ENCODE data around the gene NKX2-2. TPM values are rescaled to one million over a fixed set of nuclear protein-coding genes. Genes with fewer than 3 reads are reported as not detected.
A peak's percentile ranks its signal among the peaks of the same experiment; 100 is the strongest.

Gene NKX2-2
- total RNA-seq, 2 experiments from 2014 or later: not detected

GRCh38 chr20:21505810-21506530, 7.9 kb downstream of the NKX2-2 start:
- DNase-seq: peak; percentile 78
- Mint-ChIP-seq H3K9me3 (no peaks in the 10 kb centered on the region), H3K27me3 (peaks cover 53% of the 10 kb centered on the region), H3K27ac (no peak overlapping the region), H3K4me3 (peak overlapping the region; percentile 62), H3K4me1 (ENCODE audit: low read depth) (peaks cover 36% of the 10 kb centered on the region), H3K36me3 (no peaks in the 10 kb centered on the region)
- CTCF ChIA-PET: interaction anchor here (0.7 to 9.1 kb wide), 53 partner anchors 9 to 681 kb away, joined by 3 to 319 read pairs (median 4); partner anchors contain the start of genes NKX2-2, NKX2-4 and XRN2
- intact Hi-C loops (cut with micrococcal nuclease): loop anchor here (1.0 to 10.0 kb wide), 6 partner anchors 196 to 1144 kb away; partner anchors contain the start of gene XRN2
- POLR2A ChIA-PET: interaction anchor here (0.6 kb wide), 1 partner anchor 271 kb away, joined by 3 read pairs; no protein-coding TSS in a partner anchor

- ChIA-PET POLR2A (no interaction called here), CTCF (interaction anchor here (0.6 to 9.1 kb wide), 55 partner anchors 9 to 680 kb away, joined by 3 to 319 read pairs (median 4); partner anchors contain the start of genes NKX2-2, NKX2-4 and XRN2)
- intact Hi-C loops (cut with micrococcal nuclease): loop anchor here (1.0 to 10.0 kb wide), 4 partner anchors 197 to 1143 kb away; no protein-coding TSS in a partner anchor
- peaks cover 32% of the 10 kb centered on the region for H3K4me1 Mint-ChIP-seq (ENCODE audit: low read depth)
- H3K9me3 Mint-ChIP-seq: no peaks in the 10 kb centered on the region
- H3K27ac Mint-ChIP-seq: no peak overlapping the region
- peak overlapping the region; percentile 57 for H3K4me3 Mint-ChIP-seq
- no peaks in the 10 kb centered on the region for H3K36me3 Mint-ChIP-seq
- peak; percentile 85 for DNase-seq
- peaks cover 49% of the 10 kb centered on the region for H3K27me3 Mint-ChIP-seq
Observed at GRCh38 chr20:21505161-21505809, 8.6 kb downstream of the NKX2-2 start.

GRCh38 chr20:21504323-21504722, 9.5 kb downstream of the NKX2-2 start:
- Mint-ChIP-seq H3K4me1 (ENCODE audit: low read depth) (peaks cover 24% of the 10 kb centered on the region), H3K36me3 (no peaks in the 10 kb centered on the region), H3K27ac (no peak overlapping the region), H3K27me3 (peaks cover 47% of the 10 kb centered on the region), H3K9me3 (no peaks in the 10 kb centered on the region), H3K4me3 (no peak overlapping the region)
- intact Hi-C loops (cut with micrococcal nuclease): loop anchor here (10.0 kb wide), 1 partner anchor 670 kb away; no protein-coding TSS in a partner anchor
- DNase-seq: no peak
- POLR2A ChIA-PET: no interaction called here
- CTCF ChIA-PET: interaction anchor here (0.6 to 9.1 kb wide), 28 partner anchors 9 to 667 kb away, joined by 3 to 319 read pairs (median 6); partner anchors contain the start of genes NKX2-2 and XRN2

- ChIA-PET POLR2A (no interaction called here), CTCF (interaction anchor here (0.7 to 9.1 kb wide), 13 partner anchors 12 to 908 kb away, joined by 3 to 319 read pairs (median 4); partner anchors contain the start of gene NKX2-2)
- peak; percentile 50 for DNase-seq
- Mint-ChIP-seq H3K27ac (no peak overlapping the region), H3K36me3 (no peaks in the 10 kb centered on the region), H3K4me1 (ENCODE audit: low read depth) (peaks cover 21% of the 10 kb centered on the region), H3K9me3 (no peaks in the 10 kb centered on the region), H3K4me3 (no peak overlapping the region), H3K27me3 (peaks cover 41% of the 10 kb centered on the region)
- intact Hi-C loops (cut with micrococcal nuclease): loop anchor here (10.0 kb wide), 1 partner anchor 669 kb away; no protein-coding TSS in a partner anchor
Observed at GRCh38 chr20:21503345-21503744, 10.5 kb downstream of the NKX2-2 start.

GRCh38 chr20:21501184-21501583, 12.7 kb downstream of the NKX2-2 start:
- peaks cover 31% of the 10 kb centered on the region for H3K27me3 Mint-ChIP-seq
- H3K27ac Mint-ChIP-seq: no peak overlapping the region
- intact Hi-C loops (cut with micrococcal nuclease): loop anchor here (10.0 kb wide), 1 partner anchor 666 kb away; no protein-coding TSS in a partner anchor
- H3K36me3 Mint-ChIP-seq: no peaks in the 10 kb centered on the region
- H3K4me3 Mint-ChIP-seq: no peak overlapping the region
- DNase-seq: no peak
- ChIA-PET CTCF (interaction anchor here (1.3 to 9.1 kb wide), 2 partner anchors 112 to 264 kb away, joined by 3 to 319 read pairs; no protein-coding TSS in a partner anchor), POLR2A (no interaction called here)
- H3K4me1 Mint-ChIP-seq (ENCODE audit: low read depth): peaks cover 7% of the 10 kb centered on the region
- no peaks in the 10 kb centered on the region for H3K9me3 Mint-ChIP-seq

GRCh38 chr20:21500599-21500998, 13.3 kb downstream of the NKX2-2 start:
- intact Hi-C loops (cut with micrococcal nuclease): loop anchor here (10.0 kb wide), 1 partner anchor 666 kb away; no protein-coding TSS in a partner anchor
- Mint-ChIP-seq H3K27me3 (peaks cover 31% of the 10 kb centered on the region), H3K4me3 (no peak overlapping the region), H3K9me3 (no peaks in the 10 kb centered on the region), H3K4me1 (ENCODE audit: low read depth) (peaks cover 7% of the 10 kb centered on the region), H3K27ac (no peak overlapping the region), H3K36me3 (no peaks in the 10 kb centered on the region)
- DNase-seq: no peak
- CTCF ChIA-PET: interaction anchor here (1.3 to 9.1 kb wide), 2 partner anchors 112 to 263 kb away, joined by 3 to 319 read pairs; no protein-coding TSS in a partner anchor
- POLR2A ChIA-PET: no interaction called here

- ChIA-PET CTCF (interaction anchor here (1.9 to 9.1 kb wide), 2 partner anchors 262 to 264 kb away, joined by 6 to 319 read pairs; no protein-coding TSS in a partner anchor), POLR2A (no interaction called here)
- H3K9me3 Mint-ChIP-seq: no peaks in the 10 kb centered on the region
- H3K4me1 Mint-ChIP-seq (ENCODE audit: low read depth): peaks cover 2% of the 10 kb centered on the region
- no peak overlapping the region for H3K27ac Mint-ChIP-seq
- no peak for DNase-seq
- H3K27me3 Mint-ChIP-seq: peaks cover 25% of the 10 kb centered on the region
- H3K4me3 Mint-ChIP-seq: no peak overlapping the region
- intact Hi-C loops (cut with micrococcal nuclease): loop anchor here (10.0 kb wide), 1 partner anchor 665 kb away; no protein-coding TSS in a partner anchor
- H3K36me3 Mint-ChIP-seq: no peaks in the 10 kb centered on the region
Observed at GRCh38 chr20:21499641-21500040, 14.2 kb downstream of the NKX2-2 start.

GRCh38 chr20:21498635-21499034, 15.2 kb downstream of the NKX2-2 start:
- ChIA-PET POLR2A (no interaction called here), CTCF (interaction anchor here (1.9 kb wide), 1 partner anchor 263 kb away, joined by 6 read pairs; no protein-coding TSS in a partner anchor)
- no peak overlapping the region for H3K27ac Mint-ChIP-seq
- H3K4me3 Mint-ChIP-seq: no peak overlapping the region
- DNase-seq: no peak
- intact Hi-C loops (cut with micrococcal nuclease): no loop called here
- peaks cover 2% of the 10 kb centered on the region for H3K4me1 Mint-ChIP-seq (ENCODE audit: low read depth)
- no peaks in the 10 kb centered on the region for H3K36me3 Mint-ChIP-seq
- H3K27me3 Mint-ChIP-seq: peaks cover 20% of the 10 kb centered on the region
- no peaks in the 10 kb centered on the region for H3K9me3 Mint-ChIP-seq

GRCh38 chr20:21498195-21498594, 15.7 kb downstream of the NKX2-2 start:
- Mint-ChIP-seq H3K36me3 (no peaks in the 10 kb centered on the region), H3K27ac (no peak overlapping the region), H3K4me3 (no peak overlapping the region), H3K27me3 (peaks cover 20% of the 10 kb centered on the region), H3K4me1 (ENCODE audit: low read depth) (no peaks in the 10 kb centered on the region), H3K9me3 (no peaks in the 10 kb centered on the region)
- intact Hi-C loops (cut with micrococcal nuclease): no loop called here
- ChIA-PET CTCF (interaction anchor here (1.9 kb wide), 1 partner anchor 263 kb away, joined by 6 read pairs; no protein-coding TSS in a partner anchor), POLR2A (no interaction called here)
- no peak for DNase-seq

- Mint-ChIP-seq H3K27ac (no peak overlapping the region), H3K36me3 (no peaks in the 10 kb centered on the region), H3K4me3 (no peak overlapping the region), H3K27me3 (peaks cover 27% of the 10 kb centered on the region), H3K9me3 (no peaks in the 10 kb centered on the region), H3K4me1 (ENCODE audit: low read depth) (no peaks in the 10 kb centered on the region)
- intact Hi-C loops (cut with micrococcal nuclease): no loop called here
- DNase-seq: no peak
- ChIA-PET POLR2A (no interaction called here), CTCF (interaction anchor here (1.0 to 3.1 kb wide), 2 partner anchors 9 to 261 kb away, joined by 3 to 27 read pairs; no protein-coding TSS in a partner anchor)
Observed at GRCh38 chr20:21496452-21496851, 17.4 kb downstream of the NKX2-2 start.

GRCh38 chr20:21493049-21493448, 20.8 kb downstream of the NKX2-2 start:
- no peaks in the 10 kb centered on the region for H3K36me3 Mint-ChIP-seq
- ChIA-PET POLR2A (interaction anchor here (0.6 kb wide), 1 partner anchor 234 kb away, joined by 4 read pairs; no protein-coding TSS in a partner anchor), CTCF (interaction anchor here (1.9 kb wide), 1 partner anchor 257 kb away, joined by 4 read pairs; no protein-coding TSS in a partner anchor)
- DNase-seq: no peak
- no peaks in the 10 kb centered on the region for H3K9me3 Mint-ChIP-seq
- H3K4me1 Mint-ChIP-seq (ENCODE audit: low read depth): no peaks in the 10 kb centered on the region
- no peak overlapping the region for H3K27ac Mint-ChIP-seq
- H3K4me3 Mint-ChIP-seq: no peak overlapping the region
- H3K27me3 Mint-ChIP-seq: peaks cover 32% of the 10 kb centered on the region
- intact Hi-C loops (cut with micrococcal nuclease): no loop called here
